B cell (primary cell): Measurements from ENCODE around the gene HDAC10. TPM values are rescaled to one million over a fixed set of nuclear protein-coding genes. Genes with fewer than 3 reads are reported as not detected.

Experiments used
- ATAC-seq: fragments of 200-7000 bp; cut with Tn5 transposase; one replicate; pipeline ENCODE4 v1.10.0; 2021; ENCODE audit warnings: low read depth, mild to moderate bottlenecking, moderate number of reproducible peaks, moderate library complexity
- CTCF ChIA-PET: fragments of 350-600 bp; sonication (Branson Sonifier 250); formaldehyde crosslinking; loops from one replicate; lab custom pipeline; 2021; ENCODE audit warnings: antibody characterized with exemption, inconsistent platforms; lab: Charles Lee
- POLR2A ChIA-PET: fragments of 350-600 bp; sonication (Branson Sonifier 250); formaldehyde crosslinking; loops from one replicate; lab custom pipeline; 2021; ENCODE audit warnings: antibody characterized with exemption; lab: Charles Lee
- DNase-seq: peaks from one replicate; pipeline ENCODE4 v3.0.0; 2013
- H2AFZ ChIP-seq: 2 replicates; pipeline ENCODE4 v1.6.1; 2012; ENCODE audit warnings: mild to moderate bottlenecking, low read depth, low read length; ENCODE audit not compliant: insufficient read depth, poor library complexity, severe bottlenecking
- H3K27ac ChIP-seq, 2 donors: 1 replicate in 1 of 2; 2 replicates in 1 of 2; pipeline ENCODE4 v1.5.1; 2012 to 2013; ENCODE audit warnings: low read length in 2 of 2, mild to moderate bottlenecking in 2 of 2, moderate library complexity in 1 of 2
- H3K27me3 ChIP-seq, 4 experiments: fragments of 200-600 bp in 1 of 4; sonication (generic) in 1 of 4; replicated peaks in 1 of 4; 1 replicate in 2 of 4; 2 replicates in 2 of 4; pipeline versions ENCODE4 v1.6.1 to v1.7.0; 2013 to 2016; ENCODE audit warnings: low read length in 3 of 4, mild to moderate bottlenecking in 2 of 4, mixed read lengths in 1 of 4, moderate library complexity in 1 of 4; ENCODE audit not compliant: insufficient read depth in 4 of 4, control insufficient read depth in 3 of 4; ENCODE audit errors: control extremely low read depth in 1 of 4
- H3K36me3 ChIP-seq, 2 experiments: replicated peaks in 1 of 2; 1 replicate in 1 of 2; 2 replicates in 1 of 2; pipeline versions ENCODE4 v1.6.1 to v1.7.1; 2013; ENCODE audit warnings: low read length in 1 of 2; ENCODE audit not compliant: insufficient read depth in 2 of 2, control insufficient read depth in 1 of 2; ENCODE audit errors: control extremely low read depth in 1 of 2, extremely low read depth in 1 of 2
- H3K4me1 ChIP-seq, 2 donors: fragments of 200-600 bp in 1 of 2; sonication (generic) in 1 of 2; 1 replicate in 1 of 2; 2 replicates in 1 of 2; pipeline versions ENCODE4 v1.5.1 to v1.6.1; 2013 to 2017; ENCODE audit warnings: low read length in 2 of 2; ENCODE audit not compliant: control insufficient read depth in 2 of 2, insufficient read depth in 2 of 2
- H3K4me2 ChIP-seq: replicated peaks from 2 replicates; pipeline ENCODE3; 2012; ENCODE audit warnings: mild to moderate bottlenecking, low read depth, low read length; ENCODE audit not compliant: poor library complexity, severe bottlenecking
- H3K4me3 ChIP-seq, 5 experiments: fragments of 200-600 bp in 1 of 5; sonication (generic) in 1 of 5; 1 replicate in 3 of 5; 2 replicates in 2 of 5; pipeline versions ENCODE4 v1.5.1 to v1.7.0; 2011 to 2016; ENCODE audit warnings: low read length in 4 of 5, mild to moderate bottlenecking in 4 of 5, low read depth in 2 of 5, control low read depth in 1 of 5, moderate library complexity in 1 of 5; ENCODE audit not compliant: insufficient read depth in 1 of 5; ENCODE audit errors: control extremely low read depth in 1 of 5, extremely low read depth in 1 of 5
- H3K79me2 ChIP-seq: fragments of 200-600 bp; sonication (generic); one replicate; pipeline ENCODE4 v1.6.0; 2016; ENCODE audit warnings: low read length; ENCODE audit not compliant: control insufficient read depth, insufficient read depth
- H3K9ac ChIP-seq: fragments of 200-600 bp; sonication (generic); 2 replicates; pipeline ENCODE4 v1.6.1; 2017; ENCODE audit warnings: mild to moderate bottlenecking, low read length, moderate library complexity
- H3K9me3 ChIP-seq, 3 donors: one replicate each; pipeline versions ENCODE4 v1.6.1 to v1.7.1; 2013; ENCODE audit warnings: low read length in 2 of 3; ENCODE audit not compliant: control insufficient read depth in 2 of 3, insufficient read depth in 1 of 3; ENCODE audit errors: control extremely low read depth in 1 of 3
- H4K20me1 ChIP-seq: 2 replicates; pipeline ENCODE4 v1.6.0; 2012; ENCODE audit warnings: mild to moderate bottlenecking, low read length; ENCODE audit not compliant: insufficient read depth, control insufficient read depth, poor library complexity, severe bottlenecking
- H3K27ac Mint-ChIP-seq: one replicate; pipeline ENCODE4 v1.8.0; 2021; ENCODE audit warnings: mixed read lengths
- H3K27me3 Mint-ChIP-seq: one replicate; pipeline ENCODE4 v1.8.0; 2021; ENCODE audit warnings: mixed read lengths
- H3K4me1 Mint-ChIP-seq: one replicate; pipeline ENCODE4 v1.8.0; 2021; ENCODE audit warnings: mixed read lengths
- H3K4me3 Mint-ChIP-seq: one replicate; pipeline ENCODE4 v1.8.0; 2021; ENCODE audit warnings: mixed read lengths
- H3K9me3 Mint-ChIP-seq: one replicate; pipeline ENCODE4 v1.8.0; 2022; ENCODE audit warnings: mixed read lengths; ENCODE audit not compliant: insufficient read depth
- EZH2 ChIP-seq: IDR thresholded peaks from 2 replicates; pipeline ENCODE4 v1.6.1; 2012; ENCODE audit warnings: borderline replicate concordance, low read depth, mild to moderate bottlenecking, moderate library complexity, low read length; ENCODE audit not compliant: insufficient read depth, poor library complexity, severe bottlenecking
- WGBS: methylation state at CpG from one replicate; pipeline ENCODE4 v1.1.5; 2013; ENCODE audit warnings: missing lambda C conversion rate; ENCODE audit not compliant: insufficient coverage; 5-methylcytosine and 5-hydroxymethylcytosine counted together
- intact Hi-C: fragments of 100-400 bp; cut with micrococcal nuclease; formaldehyde crosslinking; loops from one replicate; pipeline ENCODE4 v1.10.0; 2022
- polyA plus RNA-seq: library from polyadenylated mRNA; depleted of rRNA; stranded (reverse); fragments of >200 nt; gene quantifications from 2 replicates; pipeline ENCODE4 v1.2.3, GENCODE V29; 2012
- total RNA-seq, 2 donors: library from RNA; stranded (reverse); fragments of 120-200 nt in 1 of 2; gene quantifications; 1 replicate in 1 of 2; 2 replicates in 1 of 2; pipeline versions ENCODE4 v1.2.3 to v1.2.4, GENCODE V29; 2013 to 2022
- TF ChIP-seq, protein P1 (sequence below): fragments of 200-600 bp; IDR thresholded peaks from one replicate; pipeline ENCODE4 v1.8.0; 2022; ENCODE audit warnings: antibody characterized with exemption, mild to moderate bottlenecking

HDAC10 gene
- total and polyA plus RNA-seq, 2 donors (not counting 1 experiment from before 2014, with no cell fraction given): 136 to 187 TPM

GRCh38 chr22:50213263-50213662 is 37.8 kb downstream of the HDAC10 start:
- Histone ChIP-seq H3K9ac (no peak overlapping the region), H3K27me3 (no peaks in the 10 kb centered on the region), H3K9me3 (no peaks in the 10 kb centered on the region), H2AFZ (no peak overlapping the region), H4K20me1 (peaks cover 68% of the 10 kb centered on the region), H3K79me2 (peaks cover 27% of the 10 kb centered on the region), H3K4me3 (no peak overlapping the region), H3K4me1 (peaks cover 4 to 9% of the 10 kb centered on the region in 2 donors), H3K27ac (no peak overlapping the region), H3K36me3 (peaks cover 0 to 65% of the 10 kb centered on the region in 2 experiments), H3K4me2 (no peak overlapping the region)
- H3K4me3 Mint-ChIP-seq: no peak overlapping the region
- intact Hi-C loops: no loop called here
- H3K4me1 Mint-ChIP-seq: peaks cover 13% of the 10 kb centered on the region
- CTCF ChIA-PET: interaction anchor here (6.4 kb wide), 1 partner anchor 65 kb away, joined by 57 read pairs; no protein-coding TSS in a partner anchor
- no peak for ATAC-seq
- WGBS: 100% methylated on average over 4 of the region's 9 CpGs
- H3K27ac Mint-ChIP-seq: no peak overlapping the region
- no peaks in the 10 kb centered on the region for H3K27me3 Mint-ChIP-seq
- H3K9me3 Mint-ChIP-seq: no peaks in the 10 kb centered on the region
- DNase-seq: no peak
- TF ChIP-seq, protein P1, sequence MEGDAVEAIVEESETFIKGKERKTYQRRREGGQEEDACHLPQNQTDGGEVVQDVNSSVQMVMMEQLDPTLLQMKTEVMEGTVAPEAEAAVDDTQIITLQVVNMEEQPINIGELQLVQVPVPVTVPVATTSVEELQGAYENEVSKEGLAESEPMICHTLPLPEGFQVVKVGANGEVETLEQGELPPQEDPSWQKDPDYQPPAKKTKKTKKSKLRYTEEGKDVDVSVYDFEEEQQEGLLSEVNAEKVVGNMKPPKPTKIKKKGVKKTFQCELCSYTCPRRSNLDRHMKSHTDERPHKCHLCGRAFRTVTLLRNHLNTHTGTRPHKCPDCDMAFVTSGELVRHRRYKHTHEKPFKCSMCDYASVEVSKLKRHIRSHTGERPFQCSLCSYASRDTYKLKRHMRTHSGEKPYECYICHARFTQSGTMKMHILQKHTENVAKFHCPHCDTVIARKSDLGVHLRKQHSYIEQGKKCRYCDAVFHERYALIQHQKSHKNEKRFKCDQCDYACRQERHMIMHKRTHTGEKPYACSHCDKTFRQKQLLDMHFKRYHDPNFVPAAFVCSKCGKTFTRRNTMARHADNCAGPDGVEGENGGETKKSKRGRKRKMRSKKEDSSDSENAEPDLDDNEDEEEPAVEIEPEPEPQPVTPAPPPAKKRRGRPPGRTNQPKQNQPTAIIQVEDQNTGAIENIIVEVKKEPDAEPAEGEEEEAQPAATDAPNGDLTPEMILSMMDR: no peak
- no peak for TF ChIP-seq EZH2
- POLR2A ChIA-PET: no interaction called here

DNA sequence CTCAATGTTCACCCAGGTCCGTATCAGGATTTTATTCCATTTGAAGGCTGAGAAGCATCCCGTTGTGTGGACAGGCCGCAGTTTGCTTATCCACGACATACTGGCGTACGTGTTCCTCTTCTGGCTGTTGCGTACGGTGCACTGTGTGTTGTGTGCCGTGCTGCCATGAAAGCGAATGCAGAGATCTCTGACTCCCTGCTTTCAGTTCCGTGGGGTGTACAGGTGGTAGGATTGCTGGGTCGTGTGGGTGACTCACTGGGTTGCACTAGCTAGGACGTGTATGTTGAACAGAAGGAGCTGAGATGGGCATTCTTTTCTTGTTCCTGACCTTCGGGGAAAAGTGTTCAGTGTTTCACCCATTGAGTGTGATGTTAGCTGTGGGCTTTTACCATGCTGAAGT is 39.9 kb downstream of the HDAC10 start:
- H3K9ac ChIP-seq: no peak overlapping the region
- no peak overlapping the region for H3K4me3 Mint-ChIP-seq
- no peaks in the 10 kb centered on the region for H3K27me3 Mint-ChIP-seq
- POLR2A ChIA-PET: no interaction called here
- intact Hi-C loops: loop anchor here (2.0 kb wide), 1 partner anchor 38 kb away; no protein-coding TSS in a partner anchor
- peaks cover 15 to 26% of the 10 kb centered on the region in 2 donors for H3K4me1 ChIP-seq
- peaks cover 0 to 51% of the 10 kb centered on the region in 2 experiments for H3K36me3 ChIP-seq
- H3K4me3 ChIP-seq: no peak overlapping the region
- no peak overlapping the region for H2AFZ ChIP-seq
- CTCF ChIA-PET: interaction anchor here (0.7 to 6.4 kb wide), 8 partner anchors 22 to 280 kb away, joined by 3 to 57 read pairs (median 3); no protein-coding TSS in a partner anchor
- H3K27ac ChIP-seq: no peak overlapping the region
- peaks cover 75% of the 10 kb centered on the region for H4K20me1 ChIP-seq
- no peaks in the 10 kb centered on the region for H3K9me3 Mint-ChIP-seq
- TF ChIP-seq EZH2: no peak
- TF ChIP-seq, protein P1: no peak
- no peak overlapping the region for H3K27ac Mint-ChIP-seq
- WGBS: 94% methylated on average over 14 of the region's 14 CpGs
- DNase-seq (no peak), ATAC-seq (no peak)
- peaks cover 27% of the 10 kb centered on the region for H3K79me2 ChIP-seq
- no peak overlapping the region for H3K4me2 ChIP-seq
- H3K4me1 Mint-ChIP-seq: peaks cover 31% of the 10 kb centered on the region
- no peaks in the 10 kb centered on the region for H3K27me3 ChIP-seq
- no peaks in the 10 kb centered on the region for H3K9me3 ChIP-seq
